ENCODE results near the gene CHST8. TPM values are rescaled to one million over a fixed set of nuclear protein-coding genes. Genes with fewer than 3 reads are reported as not detected.

CHST8 gene
- polyA plus RNA-seq, 1 experiment, result not detected

DNA sequence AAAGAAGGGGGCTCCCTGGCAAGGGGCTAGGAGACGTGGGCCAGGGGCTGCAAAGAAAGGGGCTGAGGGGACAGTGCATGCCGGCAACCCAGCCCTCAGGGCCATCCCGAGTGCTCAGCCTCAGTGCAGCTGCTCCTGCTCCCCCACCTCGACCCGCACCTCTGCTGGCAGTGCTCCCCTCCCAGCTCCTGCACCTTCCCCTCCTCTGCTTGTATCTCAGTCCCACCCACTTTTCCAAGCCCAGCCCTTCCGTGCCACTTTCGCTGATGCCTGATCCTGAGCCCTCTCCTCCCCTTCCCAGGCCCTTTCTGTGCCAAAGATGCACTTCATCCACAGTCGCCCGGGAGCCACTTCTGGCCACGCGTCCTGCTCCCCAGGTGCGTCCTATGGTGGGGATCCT is 105.0 kb downstream of the CHST8 start:
- CTCF ChIA-PET, result no interaction called here
- DNase-seq (ENCODE audit: low read depth, low spot score), result no peak
- POLR2A ChIA-PET, result no interaction called here
- H3K27ac ChIP-seq (ENCODE audit: low read depth, low read length), result no peak overlapping the region
- peaks cover 7% of the 10 kb centered on the region; the same call in 1 of the 2 replicates for H3K9me3 ChIP-seq (ENCODE audit: control insufficient read depth, insufficient read depth, low read length)
- TF ChIP-seq, protein P1, sequence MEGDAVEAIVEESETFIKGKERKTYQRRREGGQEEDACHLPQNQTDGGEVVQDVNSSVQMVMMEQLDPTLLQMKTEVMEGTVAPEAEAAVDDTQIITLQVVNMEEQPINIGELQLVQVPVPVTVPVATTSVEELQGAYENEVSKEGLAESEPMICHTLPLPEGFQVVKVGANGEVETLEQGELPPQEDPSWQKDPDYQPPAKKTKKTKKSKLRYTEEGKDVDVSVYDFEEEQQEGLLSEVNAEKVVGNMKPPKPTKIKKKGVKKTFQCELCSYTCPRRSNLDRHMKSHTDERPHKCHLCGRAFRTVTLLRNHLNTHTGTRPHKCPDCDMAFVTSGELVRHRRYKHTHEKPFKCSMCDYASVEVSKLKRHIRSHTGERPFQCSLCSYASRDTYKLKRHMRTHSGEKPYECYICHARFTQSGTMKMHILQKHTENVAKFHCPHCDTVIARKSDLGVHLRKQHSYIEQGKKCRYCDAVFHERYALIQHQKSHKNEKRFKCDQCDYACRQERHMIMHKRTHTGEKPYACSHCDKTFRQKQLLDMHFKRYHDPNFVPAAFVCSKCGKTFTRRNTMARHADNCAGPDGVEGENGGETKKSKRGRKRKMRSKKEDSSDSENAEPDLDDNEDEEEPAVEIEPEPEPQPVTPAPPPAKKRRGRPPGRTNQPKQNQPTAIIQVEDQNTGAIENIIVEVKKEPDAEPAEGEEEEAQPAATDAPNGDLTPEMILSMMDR (IDR thresholded peaks at IDR 0.05; ENCODE audit: low read depth, low read length), result no peak
- H3K4me3 ChIP-seq (ENCODE audit: low read depth, low read length), result no peak overlapping the region
- H3K27me3 ChIP-seq (ENCODE audit: control insufficient read depth, insufficient read depth, low read length), result no peaks in the 10 kb centered on the region

DNA sequence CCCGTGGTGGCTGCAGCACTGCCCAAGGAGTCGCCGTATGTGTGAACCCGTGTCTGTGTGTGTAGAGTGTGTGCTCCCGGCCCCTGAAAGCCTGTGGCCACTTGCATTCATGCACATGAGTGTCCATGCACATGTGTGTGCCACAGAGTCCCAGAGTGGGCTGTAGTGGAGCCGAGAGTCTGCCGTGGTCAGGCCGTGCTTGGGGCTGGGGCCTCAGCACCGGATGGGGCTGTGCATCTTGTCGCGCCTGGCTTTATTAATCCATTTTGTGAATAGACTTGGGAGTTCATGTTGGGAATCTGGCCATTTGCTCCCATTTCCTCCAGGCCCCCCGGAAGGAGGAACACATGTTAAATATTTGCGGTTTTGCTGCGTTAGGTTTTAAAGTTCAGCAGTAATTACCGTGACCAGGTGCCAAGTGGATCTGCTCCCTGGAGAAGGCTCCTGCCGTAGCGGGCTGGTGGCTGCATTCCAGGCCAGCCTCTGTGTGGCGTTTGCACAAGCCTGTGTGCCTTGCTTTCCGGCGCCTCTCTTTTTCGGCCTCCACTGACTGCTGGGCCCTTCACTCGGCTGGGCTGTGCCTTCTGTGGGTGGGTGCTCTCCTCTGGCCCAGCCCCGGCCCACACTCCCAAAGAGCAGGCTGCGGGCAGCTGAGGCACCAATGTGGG is 105.7 kb downstream of the CHST8 start:
- ChIA-PET CTCF (no interaction called here), POLR2A (no interaction called here)
- H3K27ac ChIP-seq (ENCODE audit: low read depth, low read length), result no peak overlapping the region

DNA sequence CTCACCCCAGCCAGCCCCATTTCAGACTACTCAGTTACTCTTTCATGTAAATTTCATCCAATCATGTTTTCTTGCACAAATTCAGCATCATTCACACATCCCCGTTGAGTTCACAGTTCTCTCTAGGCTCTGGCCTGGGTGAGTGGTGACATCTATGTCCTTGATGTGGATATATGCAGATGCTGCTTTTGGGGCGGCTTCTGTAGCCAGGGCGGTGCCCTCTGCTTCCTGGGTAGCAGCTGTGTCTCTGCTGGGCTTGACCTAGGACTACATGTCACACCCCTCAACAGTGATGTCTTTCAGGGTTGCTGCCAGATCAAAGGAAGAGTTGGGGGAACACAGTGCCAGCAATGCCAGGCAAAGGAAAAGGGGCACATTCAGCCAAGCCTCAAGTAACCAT is 106.4 kb downstream of the CHST8 start:
- Histone ChIP-seq H3K9me3 (ENCODE audit: control insufficient read depth, insufficient read depth, low read length) (peaks cover 7% of the 10 kb centered on the region; the same call in 1 of the 2 replicates), H3K27me3 (ENCODE audit: control insufficient read depth, insufficient read depth, low read length) (no peaks in the 10 kb centered on the region), H3K27ac (ENCODE audit: low read depth, low read length) (no peak overlapping the region), H3K4me3 (ENCODE audit: low read depth, low read length) (no peak overlapping the region)
- CTCF ChIA-PET, result no interaction called here
- TF ChIP-seq, protein P1 (IDR thresholded peaks at IDR 0.05; ENCODE audit: low read depth, low read length), result no peak
- DNase-seq (ENCODE audit: low read depth, low spot score), result no peak
- POLR2A ChIA-PET, result no interaction called here

More for the DNA sequence above, 105.7 kb downstream of the CHST8 start:
- no peaks in the 10 kb centered on the region for H3K27me3 ChIP-seq (ENCODE audit: control insufficient read depth, insufficient read depth, low read length)
- no peak overlapping the region for H3K4me3 ChIP-seq (ENCODE audit: low read depth, low read length)
- TF ChIP-seq, protein P1 (IDR thresholded peaks at IDR 0.05; ENCODE audit: low read depth, low read length), result no peak
- no peak for DNase-seq (ENCODE audit: low read depth, low spot score)
- H3K9me3 ChIP-seq (ENCODE audit: control insufficient read depth, insufficient read depth, low read length), result peaks cover 7% of the 10 kb centered on the region; the same call in 1 of the 2 replicates

DNA sequence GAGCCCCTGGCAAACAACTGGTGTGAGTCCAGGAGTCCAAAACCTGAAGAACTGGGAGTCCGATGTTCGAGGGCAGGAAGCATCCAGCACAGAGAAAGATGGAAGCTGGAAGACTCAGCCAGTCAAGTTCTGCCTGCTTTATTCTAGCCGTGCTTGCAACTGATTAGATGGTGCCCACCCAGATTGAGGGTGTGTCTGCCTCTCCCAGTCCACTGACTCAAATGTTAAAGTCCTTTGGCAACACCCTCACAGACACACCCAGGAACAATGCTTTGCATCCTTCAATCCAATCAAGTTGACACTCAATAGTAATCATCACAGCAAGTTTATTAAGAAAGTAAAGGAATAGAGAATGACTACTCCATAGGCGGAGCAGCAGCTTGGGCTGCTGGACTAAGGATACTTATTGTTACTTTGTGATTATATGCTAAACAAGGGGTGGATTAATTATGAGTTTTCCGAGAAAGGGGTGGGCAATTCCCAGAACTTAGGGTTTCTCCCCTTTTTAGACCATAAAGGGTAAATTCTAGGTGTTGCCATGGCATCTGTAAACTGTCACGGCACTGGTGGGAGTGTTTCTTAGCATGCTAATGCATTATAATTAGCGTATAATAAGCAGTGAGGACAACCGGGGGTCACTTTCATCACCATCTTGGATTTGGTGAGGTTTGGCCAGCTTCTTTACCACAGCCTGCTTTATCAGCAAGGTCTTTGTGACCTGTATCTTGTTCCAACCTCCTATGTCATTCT is 109.3 kb downstream of the CHST8 start:
- H3K4me3 ChIP-seq (ENCODE audit: low read depth, low read length), result no peak overlapping the region
- no peaks in the 10 kb centered on the region for H3K27me3 ChIP-seq (ENCODE audit: control insufficient read depth, insufficient read depth, low read length)
- TF ChIP-seq, protein P1 (IDR thresholded peaks at IDR 0.05; ENCODE audit: low read depth, low read length), result no peak
- no peak overlapping the region for H3K27ac ChIP-seq (ENCODE audit: low read depth, low read length)
- POLR2A ChIA-PET, result no interaction called here
- CTCF ChIA-PET, result no interaction called here
- H3K9me3 ChIP-seq (ENCODE audit: control insufficient read depth, insufficient read depth, low read length), result peaks cover 3% of the 10 kb centered on the region; the same call in 1 of the 2 replicates
- DNase-seq (ENCODE audit: low read depth, low spot score), result no peak

DNA sequence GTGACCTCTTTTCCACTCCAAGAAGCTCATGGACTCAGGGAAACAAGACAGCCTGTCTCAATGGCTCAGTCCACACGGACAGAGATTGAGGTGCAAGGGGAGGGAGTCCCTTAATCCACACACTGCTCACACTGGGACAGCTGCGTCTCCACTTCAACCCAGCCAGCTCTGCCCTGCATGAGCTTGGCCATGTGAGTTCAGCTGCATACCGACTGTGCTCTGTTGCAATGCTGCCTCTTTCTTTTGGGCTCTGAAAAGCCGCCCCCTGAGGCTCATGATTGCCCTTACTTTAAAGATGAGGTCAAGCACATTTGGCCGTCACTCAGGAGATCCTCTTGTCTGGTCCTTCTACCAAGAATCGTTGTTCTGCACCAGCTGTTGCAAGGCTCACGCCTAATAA is 110.1 kb downstream of the CHST8 start:
- ChIA-PET CTCF (no interaction called here), POLR2A (no interaction called here)
- Histone ChIP-seq H3K27me3 (ENCODE audit: control insufficient read depth, insufficient read depth, low read length) (no peaks in the 10 kb centered on the region), H3K9me3 (ENCODE audit: control insufficient read depth, insufficient read depth, low read length) (peaks cover 3% of the 10 kb centered on the region; the same call in 1 of the 2 replicates), H3K4me3 (ENCODE audit: low read depth, low read length) (no peak overlapping the region), H3K27ac (ENCODE audit: low read depth, low read length) (no peak overlapping the region)
- DNase-seq (ENCODE audit: low read depth, low spot score), result no peak
- TF ChIP-seq, protein P1 (IDR thresholded peaks at IDR 0.05; ENCODE audit: low read depth, low read length), result no peak

Data from AG04450 (cell line).